PFSK-1 (cell line): Measurements from ENCODE around the gene SIX2. TPM values are rescaled to one million over a fixed set of nuclear protein-coding genes. Genes with fewer than 3 reads are reported as not detected.

Source experiments
- FOXP2 ChIP-seq: optimal IDR thresholded peaks from 2 replicates; pipeline ENCODE3; 2011; ENCODE audit warnings: borderline replicate concordance, control low read depth, inconsistent platforms; ENCODE audit not compliant: insufficient read depth; ENCODE audit errors: extremely low read length, extremely low read depth
- POLR2AphosphoS5 ChIP-seq: IDR thresholded peaks from 2 replicates; pipeline ENCODE4 v1.6.1; 2012; ENCODE audit warnings: low read depth, mild to moderate bottlenecking, control low read depth, low read length, moderate library complexity
- REST ChIP-seq, 2 experiments: IDR thresholded peaks; 2 replicates each; pipeline versions ENCODE4 v1.6.1 to v1.8.0; 2011 to 2012; ENCODE audit warnings: low read depth in 2 of 2, low read length in 2 of 2, control low read depth in 1 of 2, inconsistent platforms in 1 of 2, mild to moderate bottlenecking in 1 of 2, moderate library complexity in 1 of 2; ENCODE audit not compliant: insufficient read depth in 1 of 2
- SIN3A ChIP-seq: IDR thresholded peaks from 2 replicates; pipeline ENCODE4 v1.6.1; 2012; ENCODE audit warnings: mild to moderate bottlenecking, low read length, moderate library complexity, borderline replicate concordance; ENCODE audit not compliant: insufficient read depth
- TAF1 ChIP-seq: IDR thresholded peaks from 2 replicates; pipeline ENCODE4 v1.6.1; 2012; ENCODE audit warnings: low read length, control low read depth, borderline replicate concordance; ENCODE audit not compliant: insufficient read depth
- polyA plus RNA-seq: library from polyadenylated mRNA; unstranded; fragments of >200 nt; gene quantifications from one replicate; pipeline ENCODE4 v1.2.1, GENCODE V29; 2012; ENCODE audit warnings: low read depth, missing spikeins; ENCODE audit not compliant: insufficient read length

SIX2 gene
- not detected for polyA plus RNA-seq

GRCh38 chr2:45009303-45009927 is at the start of gene SIX2:
TSS of gene SIX2 (minus strand) at chr2:45009452. CDS start at chr2:45009110, 342 bp downstream.
- TF ChIP-seq TAF1 (no peak), POLR2AphosphoS5 (no peak), FOXP2 (no peak), REST (IDR thresholded peaks at IDR 0.05; ENCODE audit: insufficient read depth in 1 of 2, low read depth in 2 of 2, low read length in 2 of 2) (no peak), SIN3A (no peak)

- TF ChIP-seq FOXP2 (no peak), POLR2AphosphoS5 (no peak), SIN3A (no peak), REST (IDR thresholded peaks at IDR 0.05; ENCODE audit: insufficient read depth in 1 of 2, low read depth in 2 of 2, low read length in 2 of 2) (no peak), TAF1 (no peak)
Observed at GRCh38 chr2:45055162-45055605, 45.9 kb upstream of the SIX2 start.

- TF ChIP-seq TAF1: no peak
- TF ChIP-seq REST (IDR thresholded peaks at IDR 0.05; ENCODE audit: insufficient read depth in 1 of 2, low read depth in 2 of 2, low read length in 2 of 2): no peak
- TF ChIP-seq SIN3A: no peak
- TF ChIP-seq FOXP2: no peak
- TF ChIP-seq POLR2AphosphoS5: no peak
Observed at GRCh38 chr2:45053966-45054365, 44.7 kb upstream of the SIX2 start.

GRCh38 chr2:45052388-45052928 is 43.2 kb upstream of the SIX2 start:
- no peak for TF ChIP-seq FOXP2
- TF ChIP-seq REST (IDR thresholded peaks at IDR 0.05; ENCODE audit: insufficient read depth in 1 of 2, low read depth in 2 of 2, low read length in 2 of 2): no peak
- no peak for TF ChIP-seq SIN3A
- no peak for TF ChIP-seq POLR2AphosphoS5
- TF ChIP-seq TAF1: no peak
